ENCODE measurements around the gene TRIM71. TPM values are rescaled to one million over a fixed set of nuclear protein-coding genes. Genes with fewer than 3 reads are reported as not detected.
"Not testable (repeated sequence)": the region's sequence is repeated elsewhere in the genome, so short reads cannot be mapped to it uniquely, and the experiment has no call there.

Gene TRIM71
- total RNA-seq, 2 donors from 2014 or later: not detected

- no peak for TF ChIP-seq CTCF (IDR thresholded peaks at IDR 0.05)
- no peaks in the 10 kb centered on the region for H3K27me3 ChIP-seq (replicated peaks; ENCODE audit: insufficient read depth)
- peaks cover 3 to 6% of the 10 kb centered on the region in 2 donors for H3K4me1 ChIP-seq (ENCODE audit: control insufficient read depth in 1 of 2, low read depth in 2 of 2)
- no peaks in the 10 kb centered on the region for H3K9me3 ChIP-seq
- no peaks in the 10 kb centered on the region for H3K36me3 ChIP-seq
- no peak for DNase-seq (ENCODE audit: low spot score)
- no peak overlapping the region for H3K4me3 ChIP-seq
- ATAC-seq (ENCODE audit: insufficient number of reproducible peaks, low FRiP score, low read depth): no peak
- no peak overlapping the region for H3K27ac ChIP-seq
Observed at GRCh38 chr3:32782407-32782806, 35.4 kb upstream of the TRIM71 start.

GRCh38 chr3:32791833-32792232 lies 26.0 kb upstream of the TRIM71 start:
- Histone ChIP-seq H3K27me3 (replicated peaks; ENCODE audit: insufficient read depth) (no peaks in the 10 kb centered on the region), H3K27ac (no peak overlapping the region), H3K36me3 (no peaks in the 10 kb centered on the region), H3K4me3 (no peak overlapping the region), H3K4me1 (ENCODE audit: control insufficient read depth in 1 of 2, low read depth in 2 of 2) (no peaks in the 10 kb centered on the region), H3K9me3 (no peaks in the 10 kb centered on the region)
- DNase-seq (ENCODE audit: low spot score) (no peak), ATAC-seq (ENCODE audit: insufficient number of reproducible peaks, low FRiP score, low read depth) (no peak)
- no peak for TF ChIP-seq CTCF (IDR thresholded peaks at IDR 0.05)

GRCh38 chr3:32794487-32795308 lies 23.1 kb upstream of the TRIM71 start:
- H3K4me3 ChIP-seq: no peak overlapping the region
- no peak for TF ChIP-seq CTCF (IDR thresholded peaks at IDR 0.05)
- DNase-seq (ENCODE audit: low spot score): no peak
- no peaks in the 10 kb centered on the region for H3K36me3 ChIP-seq
- H3K9me3 ChIP-seq: no peaks in the 10 kb centered on the region
- no peaks in the 10 kb centered on the region for H3K27me3 ChIP-seq (replicated peaks; ENCODE audit: insufficient read depth)
- no peaks in the 10 kb centered on the region for H3K4me1 ChIP-seq (ENCODE audit: control insufficient read depth in 1 of 2, low read depth in 2 of 2)
- ATAC-seq (ENCODE audit: insufficient number of reproducible peaks, low FRiP score, low read depth): no peak
- H3K27ac ChIP-seq: no peak overlapping the region

GRCh38 chr3:32796384-32796950 lies 21.3 kb upstream of the TRIM71 start:
- DNase-seq (ENCODE audit: low spot score); H3K27me3 ChIP-seq (replicated peaks; ENCODE audit: insufficient read depth); ATAC-seq (ENCODE audit: insufficient number of reproducible peaks, low FRiP score, low read depth); H3K4me1 ChIP-seq (ENCODE audit: control insufficient read depth in 1 of 2, low read depth in 2 of 2); H3K36me3 ChIP-seq; H3K9me3 ChIP-seq; H3K4me3 ChIP-seq; H3K27ac ChIP-seq: not testable (repeated sequence)

GRCh38 chr3:32797776-32798175 lies 20.0 kb upstream of the TRIM71 start:
- Histone ChIP-seq H3K4me3 (no peak overlapping the region), H3K36me3 (no peaks in the 10 kb centered on the region), H3K9me3 (no peaks in the 10 kb centered on the region), H3K27me3 (replicated peaks; ENCODE audit: insufficient read depth) (no peaks in the 10 kb centered on the region), H3K4me1 (ENCODE audit: control insufficient read depth in 1 of 2, low read depth in 2 of 2) (no peaks in the 10 kb centered on the region), H3K27ac (no peak overlapping the region)
- ATAC-seq (ENCODE audit: insufficient number of reproducible peaks, low FRiP score, low read depth): no peak
- TF ChIP-seq CTCF (IDR thresholded peaks at IDR 0.05): no peak
- no peak for DNase-seq (ENCODE audit: low spot score)

- not testable (repeated sequence) for DNase-seq (ENCODE audit: low spot score); H3K9me3 ChIP-seq; H3K4me1 ChIP-seq (ENCODE audit: control insufficient read depth in 1 of 2, low read depth in 2 of 2); H3K27me3 ChIP-seq (replicated peaks; ENCODE audit: insufficient read depth); H3K4me3 ChIP-seq; H3K27ac ChIP-seq; ATAC-seq (ENCODE audit: insufficient number of reproducible peaks, low FRiP score, low read depth); H3K36me3 ChIP-seq
Observed at GRCh38 chr3:32801440-32801839, 16.4 kb upstream of the TRIM71 start.
